HG03025 (cell line): ENCODE measurements around the gene ILF3.
"Not testable (repeated sequence)": the region's sequence is repeated elsewhere in the genome, so short reads cannot be mapped to it uniquely, and the experiment has no call there.

Source experiments
- ATAC-seq: cut with Tn5 transposase; IDR thresholded peaks from one replicate; pipeline ENCODE4 v1.9.1; 2021; ENCODE audit warnings: mild to moderate bottlenecking, moderate library complexity; ENCODE audit not compliant: unreplicated experiment, low FRiP score

The ILF3 gene

DNA sequence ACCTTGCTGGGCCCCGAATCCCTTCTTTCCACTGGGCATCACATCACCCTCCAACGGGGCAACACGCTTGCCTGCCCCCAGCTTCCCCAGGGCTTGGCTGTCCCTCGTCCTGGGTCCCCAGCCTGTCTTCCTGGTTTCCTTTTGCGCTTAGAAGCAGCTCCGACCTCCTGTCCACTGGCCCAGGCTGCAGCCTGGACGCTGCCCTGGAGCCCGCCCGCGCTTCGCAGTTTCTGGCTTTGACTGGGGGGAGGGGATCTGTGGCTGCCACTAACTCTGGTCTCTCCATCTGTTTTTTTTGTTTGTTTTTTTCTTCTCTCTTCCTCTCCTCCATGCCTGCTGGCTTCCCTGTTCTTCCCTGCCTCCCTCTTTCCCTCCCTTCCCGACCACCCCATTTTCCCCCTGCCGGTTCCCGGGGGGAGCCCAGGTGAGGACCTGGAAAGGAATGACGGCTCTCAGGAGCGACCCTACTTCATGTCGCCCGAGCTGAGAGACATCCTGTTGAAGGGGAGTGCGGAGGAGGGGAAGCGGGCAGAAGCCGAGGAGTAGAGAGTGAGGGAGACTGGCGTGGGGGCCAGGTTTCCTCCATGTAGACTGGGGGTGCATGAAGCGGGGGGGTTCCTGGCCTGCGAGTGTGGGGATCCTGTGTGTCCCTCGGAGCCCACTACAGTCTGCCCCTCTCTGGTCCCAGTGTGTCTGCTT lies 11.5 kb upstream of the ILF3 start:
- no peak for ATAC-seq

- no peak for ATAC-seq
Measured at GRCh38 chr19:10643172-10643967, 10.8 kb upstream of the ILF3 start.

DNA sequence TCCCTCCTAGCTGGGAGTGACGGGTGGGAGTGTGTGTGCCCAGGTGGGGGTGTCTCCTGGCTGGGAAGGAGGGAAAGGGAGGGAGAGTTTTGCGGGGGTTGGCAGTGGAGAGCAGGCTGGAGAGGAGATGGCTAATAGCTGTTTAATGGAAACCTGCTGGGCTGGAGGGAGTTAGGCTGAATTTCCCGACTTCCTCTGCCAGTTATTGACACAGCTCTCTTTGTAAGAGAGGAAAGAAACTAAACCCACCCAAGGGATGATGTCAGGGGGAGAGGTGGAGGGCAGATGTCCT lies 10.2 kb upstream of the ILF3 start:
- ATAC-seq, result no peak

DNA sequence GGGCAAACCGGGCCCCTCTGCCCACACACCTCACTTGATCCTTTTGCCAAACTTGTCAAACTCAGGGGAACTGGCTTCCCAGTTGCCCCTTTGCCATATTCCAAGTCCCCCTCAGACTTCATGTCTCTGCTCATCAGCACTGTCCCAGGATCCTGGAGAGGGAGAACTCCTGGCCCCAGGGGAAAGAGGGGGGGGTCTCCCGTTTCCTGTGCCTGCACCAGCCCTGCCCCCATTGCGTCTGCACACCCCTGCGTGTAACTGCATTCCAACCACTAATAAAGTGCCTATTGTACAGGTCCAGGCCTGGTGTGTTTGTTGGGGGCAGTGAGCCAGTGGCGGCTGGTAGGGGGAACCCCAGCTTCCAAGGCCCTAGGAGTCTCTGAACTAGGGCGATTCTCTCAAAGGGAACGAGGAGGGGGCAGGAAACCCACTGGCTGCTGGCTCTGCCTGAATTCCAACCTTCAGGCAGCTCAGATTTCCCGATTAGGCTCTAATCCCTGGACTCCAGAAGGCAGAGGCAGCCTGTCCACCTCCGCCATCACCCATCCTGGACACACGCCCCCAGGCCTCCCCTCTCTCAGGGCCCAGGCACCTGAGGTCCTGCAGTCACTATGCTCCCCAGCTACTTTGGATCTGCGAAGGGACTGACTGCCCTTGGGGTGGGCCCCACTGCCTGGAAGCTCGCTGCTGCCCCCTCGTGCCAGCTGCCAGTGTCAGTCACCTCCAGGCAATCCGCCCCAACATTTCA lies 9.7 kb upstream of the ILF3 start:
- no peak for ATAC-seq

- no peak for ATAC-seq
Measured at GRCh38 chr19:10646456-10647159, 7.5 kb upstream of the ILF3 start.

DNA sequence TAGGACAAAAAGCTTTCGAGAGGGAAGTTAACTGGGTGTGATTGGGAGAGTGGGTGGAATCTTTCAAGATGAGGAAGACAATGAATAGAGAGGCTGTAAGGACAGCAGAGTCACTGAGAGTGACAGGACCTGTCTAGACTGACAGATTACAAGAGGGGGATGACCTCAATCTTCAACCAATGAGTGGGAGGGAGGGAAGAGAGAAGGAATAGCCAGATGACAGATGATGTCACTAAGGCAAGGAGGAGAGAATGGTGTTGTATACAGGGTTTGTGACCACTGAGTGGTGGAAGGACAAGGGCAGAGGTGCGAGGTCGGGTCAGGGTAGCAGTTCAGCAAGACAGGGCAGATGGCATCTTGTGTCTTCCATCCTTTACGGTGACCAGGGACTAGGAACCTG lies 5.8 kb upstream of the ILF3 start:
- ATAC-seq, result no peak

- ATAC-seq, result no peak
Measured at GRCh38 chr19:10651851-10652250, 2.3 kb upstream of the ILF3 start.

GRCh38 chr19:10653482-10653731 lies 739 bp upstream of the ILF3 start:
- peak; percentile 7 for ATAC-seq

DNA sequence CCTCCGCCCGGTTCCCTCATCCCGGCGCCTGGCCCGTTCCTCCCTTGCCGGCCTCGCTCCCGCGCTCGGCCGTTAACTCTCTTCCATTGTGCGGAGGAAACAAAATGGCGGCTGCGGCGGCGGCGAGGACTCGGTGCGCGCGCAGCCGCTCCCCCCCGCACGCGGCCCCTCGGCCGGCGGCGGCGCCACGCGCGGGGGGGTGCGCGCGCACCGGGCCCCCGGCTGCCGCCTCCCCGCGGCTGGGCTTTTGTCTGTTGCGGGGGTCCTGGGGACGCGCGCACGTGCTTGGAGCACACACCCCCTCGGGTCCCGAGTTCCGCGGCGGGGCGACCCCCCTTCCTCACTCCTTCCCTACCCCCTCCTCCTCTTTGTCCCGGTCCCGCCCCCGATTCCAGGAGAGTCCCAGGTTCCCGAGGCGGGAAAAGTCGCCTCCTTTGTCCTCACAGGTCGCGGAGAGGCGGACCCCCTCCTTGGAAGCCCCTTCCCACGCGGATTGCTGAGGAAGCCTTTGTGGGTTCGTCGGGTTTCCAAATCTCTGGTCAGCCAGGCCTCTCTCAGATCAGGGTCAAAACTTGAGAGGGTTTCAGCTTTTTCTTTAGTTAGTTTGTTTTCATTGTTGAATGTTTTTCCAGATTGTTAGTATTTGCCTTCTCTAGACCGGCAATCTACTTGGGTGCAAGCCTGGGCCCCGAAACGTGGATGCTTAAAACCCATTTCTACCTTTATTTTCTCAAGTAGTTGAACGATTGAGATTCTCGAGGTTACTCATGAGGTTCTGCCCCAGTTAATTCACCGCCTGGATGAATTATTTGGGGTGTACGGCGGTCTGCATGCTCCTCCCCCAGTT lies 687 bp downstream of the ILF3 start:
- ATAC-seq, result peak; percentile 2

DNA sequence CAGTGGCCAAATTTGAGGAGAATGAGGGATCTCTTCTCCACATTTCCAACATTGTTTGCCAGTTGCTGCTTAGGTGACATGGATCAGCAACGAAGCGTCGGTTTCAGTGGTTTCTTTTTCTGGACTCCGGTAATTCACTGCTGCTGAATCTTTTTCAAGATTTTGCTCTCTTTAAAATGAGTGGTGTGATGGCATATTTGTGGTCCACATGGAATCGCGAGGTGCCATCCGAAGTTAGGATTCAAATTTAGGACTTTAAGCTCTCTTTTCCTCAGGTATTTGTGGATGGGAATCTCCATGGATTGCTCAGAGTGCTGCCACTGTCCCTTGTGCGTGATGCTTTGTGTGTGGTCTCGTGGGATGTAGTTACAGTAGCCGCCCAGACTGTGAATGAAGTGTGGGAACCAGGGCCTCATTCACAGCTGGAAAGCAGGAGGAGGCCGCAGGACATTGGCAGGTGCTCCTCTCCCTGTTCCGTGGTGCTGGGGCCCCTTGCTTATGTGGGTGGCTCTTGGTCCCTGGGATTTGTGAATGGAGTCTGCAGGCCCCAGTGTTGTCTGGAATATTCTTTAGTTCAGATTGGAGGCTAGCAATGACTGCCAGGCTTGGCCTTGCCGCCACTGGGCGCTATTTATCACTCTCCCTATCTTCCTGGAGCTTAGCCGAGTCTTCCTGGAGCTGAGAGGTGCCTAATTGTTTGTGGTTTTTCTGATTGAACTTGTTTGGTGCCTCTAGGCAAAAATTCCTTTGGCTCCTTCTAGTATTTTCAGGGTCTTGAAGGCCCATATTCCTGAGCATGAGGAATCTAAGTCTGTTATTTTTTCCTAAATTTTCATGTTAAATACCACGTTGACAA lies 1.5 kb downstream of the ILF3 start:
- no peak for ATAC-seq

DNA sequence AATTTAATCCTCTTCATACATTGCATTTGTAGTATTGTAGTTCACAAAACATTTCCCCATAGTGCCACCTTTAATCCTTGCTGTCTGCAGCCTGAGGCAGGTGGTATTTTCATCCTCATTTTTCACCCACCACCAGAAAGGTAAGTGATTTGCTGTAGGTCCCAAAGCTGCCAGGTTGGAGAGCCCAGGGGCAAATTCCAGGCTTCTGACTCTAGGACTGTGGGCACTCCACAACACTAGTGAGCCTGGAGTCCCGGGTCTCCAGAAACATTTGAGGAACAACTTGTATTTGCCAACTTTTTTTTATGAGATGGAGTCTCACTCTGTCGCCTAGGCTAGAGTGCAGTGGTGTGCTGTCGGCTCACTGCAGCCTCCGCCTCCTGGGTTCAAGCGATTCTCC lies 6.2 kb downstream of the ILF3 start:
- no peak for ATAC-seq

DNA sequence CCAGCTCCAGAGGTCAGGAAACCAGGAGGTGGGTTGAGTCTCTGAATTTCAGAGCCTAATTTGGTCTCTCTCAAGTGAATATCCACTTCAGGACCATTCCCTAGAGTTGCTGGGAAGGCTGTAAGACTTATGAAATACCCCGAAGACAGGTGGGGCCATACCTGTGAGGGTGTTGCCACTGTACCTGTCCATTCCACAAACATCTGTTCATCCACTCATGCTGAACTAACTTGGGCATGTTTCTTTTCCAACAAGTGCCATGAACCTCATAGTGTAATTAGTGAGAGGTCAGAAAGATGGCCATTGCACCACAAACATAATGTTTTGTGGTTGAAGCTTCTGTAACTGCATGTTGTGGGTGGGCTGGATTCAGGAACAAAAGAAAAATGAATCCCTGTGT lies 7.8 kb downstream of the ILF3 start:
- ATAC-seq, result no peak

DNA sequence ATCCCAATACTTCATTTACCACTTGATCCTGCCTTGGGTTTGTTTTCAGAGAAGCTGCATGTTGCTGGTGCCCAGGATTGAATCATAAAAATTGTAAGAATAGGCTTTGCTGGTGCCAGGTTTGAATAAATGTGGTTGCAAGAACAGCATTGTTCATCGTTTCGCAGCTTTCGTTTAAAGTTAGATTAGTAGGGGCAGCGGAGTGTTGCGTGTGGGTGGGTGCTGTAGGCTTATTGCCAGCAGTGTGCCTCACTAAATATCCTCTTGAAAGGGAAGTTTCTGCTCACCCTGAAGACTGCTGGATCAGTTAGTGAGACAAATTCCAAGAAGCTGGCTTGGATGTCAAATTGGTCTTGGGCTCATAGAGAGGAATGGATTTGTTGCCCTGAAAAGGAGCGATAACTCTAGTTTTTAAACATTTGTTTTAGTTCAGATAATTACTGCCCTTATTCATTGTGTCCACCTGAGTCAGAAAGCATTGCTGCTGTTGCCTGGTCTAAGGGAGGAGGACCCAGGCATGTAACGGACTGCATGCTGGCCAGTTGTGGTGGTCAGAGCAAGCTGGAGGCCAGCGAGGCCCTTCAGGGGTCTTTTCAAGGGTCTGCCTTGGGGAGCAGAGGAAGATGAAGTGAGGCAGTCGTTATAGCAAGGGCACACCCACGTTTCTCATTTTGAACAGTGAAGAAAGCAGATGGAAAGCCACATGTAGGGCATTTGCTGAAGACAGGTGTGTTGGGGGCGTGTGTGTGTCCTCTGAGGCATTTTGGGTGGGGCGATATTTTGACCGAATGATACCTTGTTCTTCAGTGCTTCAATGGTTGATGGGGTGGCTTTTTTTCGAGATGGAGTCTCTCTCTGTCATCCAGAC lies 8.5 kb downstream of the ILF3 start:
- ATAC-seq, result no peak

GRCh38 chr19:10663252-10663563 lies 9.1 kb downstream of the ILF3 start:
- not testable (repeated sequence) for ATAC-seq

DNA sequence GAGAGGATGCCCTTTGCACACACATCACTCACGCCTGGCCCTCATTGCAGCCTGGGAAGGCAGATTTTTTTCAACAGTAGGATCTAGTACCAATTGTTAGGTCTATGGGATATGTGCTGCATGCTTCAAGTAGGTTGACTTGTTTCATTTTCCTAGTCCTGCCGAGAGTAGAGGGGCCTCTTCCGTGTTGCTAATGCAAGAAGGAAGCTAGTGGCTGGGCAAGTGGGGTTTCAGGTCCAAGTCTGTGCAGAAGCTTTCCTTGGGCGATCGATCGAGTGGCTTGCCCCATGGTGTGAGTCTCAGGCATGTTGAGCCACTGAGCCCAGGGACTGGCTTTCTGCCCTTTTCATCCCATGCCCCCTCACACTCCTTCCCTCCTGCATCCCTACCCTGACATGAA lies 13.7 kb downstream of the ILF3 start:
- no peak for ATAC-seq

DNA sequence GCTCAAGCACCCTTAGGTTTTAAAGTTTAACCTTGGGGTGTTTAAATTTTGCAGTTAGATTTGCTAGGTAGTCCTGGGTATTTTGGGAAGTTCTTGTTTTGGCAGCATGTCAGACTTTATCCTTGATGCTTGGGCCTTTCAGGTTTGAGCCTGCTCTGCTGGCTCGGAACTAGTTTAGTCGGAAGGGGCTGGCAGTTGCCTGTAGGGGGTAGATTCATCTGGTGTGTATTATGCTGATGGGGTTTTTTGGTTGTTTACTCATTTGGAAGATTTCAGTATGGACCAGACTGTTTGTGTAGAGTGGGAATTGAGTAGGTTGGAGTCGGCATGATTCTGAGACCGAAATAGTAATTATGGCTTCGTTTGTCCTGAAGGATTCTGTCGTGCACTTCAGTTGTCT lies 15.1 kb downstream of the ILF3 start:
- no peak for ATAC-seq

DNA sequence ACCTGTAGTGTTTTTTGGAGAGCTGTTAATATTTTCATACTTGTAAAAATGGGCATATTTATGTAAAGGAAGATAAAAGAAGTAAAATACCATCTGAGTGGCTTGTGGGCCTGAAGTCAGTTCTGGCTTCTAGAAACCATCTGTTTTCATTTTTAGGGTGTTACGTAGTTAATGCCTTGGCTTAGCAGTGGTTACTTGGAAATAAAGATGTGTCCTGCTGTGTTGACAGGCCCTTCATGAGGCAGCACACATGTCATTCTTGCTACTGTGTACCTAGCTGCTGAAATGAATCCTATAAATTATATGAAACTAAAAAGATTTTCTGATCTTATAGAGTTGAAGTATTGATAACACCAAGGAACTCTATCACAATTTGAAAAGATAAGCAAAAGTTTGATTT lies 16.0 kb downstream of the ILF3 start:
- ATAC-seq, result no peak

DNA sequence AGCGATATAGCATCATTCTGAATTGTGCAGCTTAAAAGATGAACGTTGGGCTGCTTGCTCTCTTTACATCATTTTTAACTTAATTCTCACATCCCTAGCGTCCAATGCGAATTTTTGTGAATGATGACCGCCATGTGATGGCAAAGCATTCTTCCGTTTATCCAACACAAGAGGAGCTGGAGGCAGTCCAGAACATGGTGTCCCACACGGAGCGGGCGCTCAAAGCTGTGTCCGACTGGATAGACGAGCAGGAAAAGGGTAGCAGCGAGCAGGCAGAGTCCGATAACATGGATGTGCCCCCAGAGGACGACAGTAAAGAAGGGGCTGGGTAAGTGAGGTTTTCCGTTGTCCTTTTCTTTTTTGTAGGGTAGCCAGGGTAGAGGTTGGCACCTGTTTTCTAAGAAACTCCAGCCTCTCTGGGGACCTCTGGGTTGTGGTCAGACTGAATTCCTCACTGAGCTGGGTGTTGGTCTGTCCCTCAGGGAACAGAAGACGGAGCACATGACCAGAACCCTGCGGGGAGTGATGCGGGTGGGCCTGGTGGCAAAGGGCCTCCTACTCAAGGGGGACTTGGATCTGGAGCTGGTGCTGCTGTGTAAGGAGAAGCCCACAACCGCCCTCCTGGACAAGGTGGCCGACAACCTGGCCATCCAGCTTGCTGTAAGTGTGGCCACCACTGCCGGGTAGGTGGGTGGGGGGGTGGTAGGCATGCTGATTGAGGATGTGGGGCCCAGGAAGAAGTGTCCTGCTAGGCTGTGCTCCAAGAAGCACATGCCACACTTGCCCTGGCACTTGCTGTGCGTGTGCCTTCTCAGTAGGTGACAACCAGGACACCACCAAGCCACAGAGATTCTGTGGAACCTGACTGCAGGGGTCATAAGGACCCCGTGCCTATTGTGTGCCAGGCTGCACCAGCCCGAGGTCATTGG lies 17.0 kb downstream of the ILF3 start:
- ATAC-seq, result no peak
